H9 (cell line): ENCODE results near the gene PTPRN2. TPM values are rescaled to one million over a fixed set of nuclear protein-coding genes. Genes with fewer than 3 reads are reported as not detected.

Experiments
- DNase-seq: peaks from one replicate; pipeline ENCODE4 v3.0.0-alpha.2; 2017
- H2AFZ ChIP-seq: one replicate; pipeline ENCODE4 v1.6.1; 2013; ENCODE audit warnings: mild to moderate bottlenecking, low read length, control low read depth, moderate library complexity
- H2AK5ac ChIP-seq: 2 replicates; pipeline ENCODE4 v1.6.1; 2013; ENCODE audit warnings: low read length, control low read depth, mixed read lengths; ENCODE audit not compliant: insufficient read length
- H2BK120ac ChIP-seq: one replicate; pipeline ENCODE4 v1.6.1; 2013; ENCODE audit warnings: low read depth, mild to moderate bottlenecking, low read length, control low read depth, inconsistent platforms; ENCODE audit not compliant: poor library complexity, severe bottlenecking
- H2BK12ac ChIP-seq: 2 replicates; pipeline ENCODE4 v1.6.1; 2013; ENCODE audit warnings: low read length, control low read depth, mixed read lengths, low read depth; ENCODE audit not compliant: insufficient read length
- H2BK15ac ChIP-seq: 2 replicates; pipeline ENCODE4 v1.6.1; 2013; ENCODE audit warnings: low read depth, low read length, control low read depth
- H2BK20ac ChIP-seq: one replicate; pipeline ENCODE4 v1.6.1; 2013; ENCODE audit warnings: low read depth, mild to moderate bottlenecking, low read length, control low read depth, inconsistent platforms; ENCODE audit not compliant: poor library complexity, severe bottlenecking
- H2BK5ac ChIP-seq: 2 replicates; pipeline ENCODE4 v1.6.1; 2013; ENCODE audit warnings: low read length, control low read depth, mixed read lengths; ENCODE audit not compliant: insufficient read length
- H3K14ac ChIP-seq: 2 replicates; pipeline ENCODE4 v1.6.1; 2013; ENCODE audit warnings: low read length, control low read depth; ENCODE audit not compliant: insufficient read depth
- H3K18ac ChIP-seq: 2 replicates; pipeline ENCODE4 v1.6.1; 2013; ENCODE audit warnings: low read depth, mild to moderate bottlenecking, mixed read lengths, low read length, control low read depth; ENCODE audit not compliant: insufficient read length
- H3K23ac ChIP-seq: 2 replicates; pipeline ENCODE4 v1.6.1; 2013; ENCODE audit warnings: low read length, control low read depth, mixed read lengths, low read depth; ENCODE audit not compliant: insufficient read length
- H3K23me2 ChIP-seq: 2 replicates; pipeline ENCODE4 v1.6.1; 2013; ENCODE audit warnings: low read depth, mild to moderate bottlenecking, mixed read lengths, low read length, control low read depth; ENCODE audit not compliant: insufficient read length, poor library complexity, severe bottlenecking
- H3K27ac ChIP-seq: 2 replicates; pipeline ENCODE4 v1.5.1; 2013; ENCODE audit warnings: low read length, control low read depth, mixed read lengths, low read depth; ENCODE audit not compliant: insufficient read length
- H3K27me3 ChIP-seq: 2 replicates; pipeline ENCODE4 v1.6.1; 2013; ENCODE audit warnings: low read length, control low read depth, inconsistent platforms; ENCODE audit not compliant: insufficient read depth
- H3K4ac ChIP-seq: 2 replicates; pipeline ENCODE4 v1.6.1; 2013; ENCODE audit warnings: low read depth, mild to moderate bottlenecking, control low read depth, inconsistent platforms, low read length, moderate library complexity
- H3K4me1 ChIP-seq: 2 replicates; pipeline ENCODE4 v1.6.1; 2013; ENCODE audit warnings: low read length, control low read depth, inconsistent platforms; ENCODE audit not compliant: insufficient read depth
- H3K4me2 ChIP-seq: 2 replicates; pipeline ENCODE4 v1.6.1; 2013; ENCODE audit warnings: low read length, control low read depth, mixed read lengths; ENCODE audit not compliant: insufficient read length, insufficient read depth
- H3K56ac ChIP-seq: 2 replicates; pipeline ENCODE4 v1.6.1; 2013; ENCODE audit warnings: low read depth, mild to moderate bottlenecking, mixed read lengths, low read length, control low read depth; ENCODE audit not compliant: insufficient read length
- H3K79me1 ChIP-seq: 2 replicates; pipeline ENCODE4 v1.6.1; 2013; ENCODE audit warnings: low read depth, mild to moderate bottlenecking, moderate library complexity, low read length, control low read depth, inconsistent platforms; ENCODE audit not compliant: insufficient read depth, poor library complexity, severe bottlenecking
- H3K79me2 ChIP-seq: 2 replicates; pipeline ENCODE4 v1.6.1; 2013; ENCODE audit warnings: low read length, control low read depth, inconsistent platforms; ENCODE audit not compliant: insufficient read depth
- H3K9ac ChIP-seq: 2 replicates; pipeline ENCODE4 v1.6.1; 2013; ENCODE audit warnings: low read length, control low read depth, mixed read lengths; ENCODE audit not compliant: insufficient read length; ENCODE audit errors: extremely low read depth
- H3K9me3 ChIP-seq: one replicate; pipeline ENCODE4 v1.6.1; 2013; ENCODE audit warnings: low read depth, low read length, inconsistent platforms; ENCODE audit not compliant: control insufficient read depth
- H3T11ph ChIP-seq: one replicate; pipeline ENCODE4 v1.6.1; 2013; ENCODE audit warnings: mild to moderate bottlenecking, low read length, control low read depth, inconsistent platforms
- H4K20me1 ChIP-seq: one replicate; pipeline ENCODE4 v1.6.1; 2013; ENCODE audit not compliant: control insufficient read depth, insufficient read length, insufficient read depth
- H4K5ac ChIP-seq: 2 replicates; pipeline ENCODE4 v1.6.1; 2013; ENCODE audit warnings: low read depth, mild to moderate bottlenecking, mixed read lengths, low read length, control low read depth; ENCODE audit not compliant: insufficient read length
- H4K8ac ChIP-seq: replicated peaks from 2 replicates; pipeline ENCODE4 v1.6.1; 2013; ENCODE audit warnings: low read length, control low read depth, mixed read lengths, low read depth; ENCODE audit not compliant: insufficient read length
- H4K91ac ChIP-seq: 2 replicates; pipeline ENCODE4 v1.6.1; 2013; ENCODE audit warnings: low read depth, mild to moderate bottlenecking, moderate library complexity, mixed read lengths, low read length, control low read depth; ENCODE audit not compliant: insufficient read length
- H3K27ac Mint-ChIP-seq, 3 experiments: 2 replicates in 2 of 3; 3 replicates in 1 of 3; pipeline ENCODE4 v1.8.0; 2020 to 2021; ENCODE audit warnings: mixed read lengths in 3 of 3, mild to moderate bottlenecking in 1 of 3, moderate library complexity in 1 of 3
- H3K27me3 Mint-ChIP-seq: 2 replicates; pipeline ENCODE4 v1.8.0; 2021; ENCODE audit warnings: low read depth, mild to moderate bottlenecking, moderate library complexity, mixed read lengths
- H3K36me3 Mint-ChIP-seq, 3 experiments: 2 replicates in 2 of 3; 3 replicates in 1 of 3; pipeline ENCODE4 v1.8.0; 2020 to 2021; ENCODE audit warnings: low read depth in 3 of 3, mixed read lengths in 3 of 3; ENCODE audit not compliant: insufficient read depth in 1 of 3
- H3K4me1 Mint-ChIP-seq, 2 experiments: 2 replicates each; pipeline ENCODE4 v1.8.0; 2020; ENCODE audit warnings: mixed read lengths in 2 of 2
- H3K4me3 Mint-ChIP-seq, 2 experiments: 2 replicates in 1 of 2; 3 replicates in 1 of 2; pipeline ENCODE4 v1.8.0; 2020 to 2021; ENCODE audit warnings: mild to moderate bottlenecking in 2 of 2, mixed read lengths in 2 of 2, moderate library complexity in 1 of 2
- H3K9me3 Mint-ChIP-seq, 2 experiments: 2 replicates in 1 of 2; 3 replicates in 1 of 2; pipeline ENCODE4 v1.8.0; 2020; ENCODE audit warnings: mild to moderate bottlenecking in 2 of 2, mixed read lengths in 2 of 2, moderate library complexity in 1 of 2
- WGBS: extraction: QIAGEN DNeasy Blood & Tissue Kit; methylation state at CpG from one replicate; pipeline ENCODE4 v1.1.7; 2013; ENCODE audit warnings: missing lambda C conversion rate, low lambda C conversion rate, mixed read lengths; ENCODE audit not compliant: insufficient read length; ENCODE audit errors: extremely low coverage; 5-methylcytosine and 5-hydroxymethylcytosine counted together
- total RNA-seq: library from RNA; stranded (reverse); gene quantifications from 2 replicates; pipeline ENCODE4 v1.2.1, GENCODE V29; 2021
- TF ChIP-seq, protein P1 (sequence below): fragments of 200-600 bp; sonication (generic); conservative IDR thresholded peaks from 3 replicates; pipeline ENCODE4 v1.8.0; 2021; ENCODE audit warnings: antibody characterized with exemption, mild to moderate bottlenecking

The PTPRN2 gene
- total RNA-seq, 1 experiment from 2014 or later, result 5.2 TPM

DNA sequence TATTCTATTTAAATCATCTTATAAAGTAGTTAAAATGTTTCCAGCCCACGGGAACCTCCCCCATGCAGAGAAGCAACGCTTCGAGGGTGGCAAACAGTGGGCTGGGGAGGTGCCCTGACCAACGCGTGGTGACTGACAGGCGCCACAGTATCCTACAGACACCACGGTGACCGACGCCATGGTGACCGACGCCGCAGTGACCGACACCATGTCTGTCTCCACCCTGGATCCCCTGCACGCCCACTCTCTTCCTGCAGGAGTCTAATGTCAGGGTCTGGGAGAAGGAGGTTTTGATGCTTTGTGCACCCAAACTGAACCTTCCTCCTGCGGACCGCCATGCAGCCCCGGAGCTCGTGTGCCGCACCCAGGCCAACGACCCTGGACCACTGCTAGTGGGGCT is 464.4 kb downstream of the PTPRN2 start:
- H3K9me3 Mint-ChIP-seq, result peaks cover 22 to 32% of the 10 kb centered on the region in 2 experiments; a peak in 4 of 5 replicates
- Histone ChIP-seq H3K79me1 (no peaks in the 10 kb centered on the region), H2BK12ac (no peak overlapping the region), H3K9me3 (no peaks in the 10 kb centered on the region), H3K23me2 (peaks cover 3% of the 10 kb centered on the region), H3K4me1 (no peaks in the 10 kb centered on the region), H2AFZ (no peak overlapping the region), H3K18ac (no peak overlapping the region), H3K4me2 (no peak overlapping the region), H3K23ac (no peak overlapping the region), H3K27ac (no peak overlapping the region), H3T11ph (no peak overlapping the region), H3K4ac (no peak overlapping the region), H2BK120ac (no peak overlapping the region), H3K14ac (no peak overlapping the region; the same call in 1 of the 2 replicates), H3K27me3 (no peaks in the 10 kb centered on the region), H2BK15ac (no peak overlapping the region), H3K56ac (no peak overlapping the region), H3K9ac (no peak overlapping the region), H4K8ac (no peak overlapping the region), H2BK5ac (no peak overlapping the region), H4K91ac (no peak overlapping the region), H2AK5ac (no peak overlapping the region), H2BK20ac (no peak overlapping the region), H3K79me2 (no peaks in the 10 kb centered on the region), H4K20me1 (no peaks in the 10 kb centered on the region), H4K5ac (no peak overlapping the region)
- no CpG with 5 or more reads among the region's 20 CpGs for WGBS
- peaks cover 0 to 5% (median 3%) of the 10 kb centered on the region in 3 experiments; a peak in 3 of 7 replicates for H3K36me3 Mint-ChIP-seq
- no peaks in the 10 kb centered on the region; the same call in 1 of the 2 replicates for H3K27me3 Mint-ChIP-seq
- no peak overlapping the region for H3K4me3 Mint-ChIP-seq
- no peak overlapping the region for H3K27ac Mint-ChIP-seq
- TF ChIP-seq, protein P1, sequence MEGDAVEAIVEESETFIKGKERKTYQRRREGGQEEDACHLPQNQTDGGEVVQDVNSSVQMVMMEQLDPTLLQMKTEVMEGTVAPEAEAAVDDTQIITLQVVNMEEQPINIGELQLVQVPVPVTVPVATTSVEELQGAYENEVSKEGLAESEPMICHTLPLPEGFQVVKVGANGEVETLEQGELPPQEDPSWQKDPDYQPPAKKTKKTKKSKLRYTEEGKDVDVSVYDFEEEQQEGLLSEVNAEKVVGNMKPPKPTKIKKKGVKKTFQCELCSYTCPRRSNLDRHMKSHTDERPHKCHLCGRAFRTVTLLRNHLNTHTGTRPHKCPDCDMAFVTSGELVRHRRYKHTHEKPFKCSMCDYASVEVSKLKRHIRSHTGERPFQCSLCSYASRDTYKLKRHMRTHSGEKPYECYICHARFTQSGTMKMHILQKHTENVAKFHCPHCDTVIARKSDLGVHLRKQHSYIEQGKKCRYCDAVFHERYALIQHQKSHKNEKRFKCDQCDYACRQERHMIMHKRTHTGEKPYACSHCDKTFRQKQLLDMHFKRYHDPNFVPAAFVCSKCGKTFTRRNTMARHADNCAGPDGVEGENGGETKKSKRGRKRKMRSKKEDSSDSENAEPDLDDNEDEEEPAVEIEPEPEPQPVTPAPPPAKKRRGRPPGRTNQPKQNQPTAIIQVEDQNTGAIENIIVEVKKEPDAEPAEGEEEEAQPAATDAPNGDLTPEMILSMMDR, result no peak
- no peaks in the 10 kb centered on the region; a peak in 1 of 4 replicates for H3K4me1 Mint-ChIP-seq
- no peak for DNase-seq
